MM.1S (cell line): ENCODE measurements around the gene POPDC2.
"Not testable (repeated sequence)": the region's sequence is repeated elsewhere in the genome, so short reads cannot be mapped to it uniquely, and the experiment has no call there.

Source experiments
- DNase-seq: peaks from one replicate; pipeline ENCODE4 v3.0.0-alpha.2; 2015
- H2AFZ ChIP-seq: fragments of 300-600 bp; sonication (generic); 2 replicates; pipeline ENCODE4 v1.6.0; 2016; ENCODE audit warnings: antibody characterized with exemption, low read length
- H3F3A ChIP-seq: fragments of 300-600 bp; sonication (generic); 2 replicates; pipeline ENCODE4 v1.6.1; 2016; ENCODE audit warnings: mild to moderate bottlenecking, antibody characterized with exemption, low read length, moderate library complexity, mixed read lengths; ENCODE audit not compliant: insufficient read depth
- H3K27ac ChIP-seq: fragments of 300-600 bp; sonication (generic); 2 replicates; pipeline ENCODE4 v1.5.1; 2016; ENCODE audit warnings: mild to moderate bottlenecking, low read length
- H3K27me3 ChIP-seq: fragments of 300-600 bp; sonication (generic); replicated peaks from 2 replicates; pipeline ENCODE4 v1.6.0; 2016; ENCODE audit warnings: low read length; ENCODE audit not compliant: insufficient read depth
- H3K36me3 ChIP-seq: fragments of 300-600 bp; sonication (generic); replicated peaks from 2 replicates; pipeline ENCODE4 v1.6.1; 2016; ENCODE audit warnings: mild to moderate bottlenecking, low read length, mixed read lengths; ENCODE audit not compliant: insufficient read depth
- H3K4me1 ChIP-seq: fragments of 300-600 bp; sonication (generic); 2 replicates; pipeline ENCODE4 v1.6.1; 2016; ENCODE audit warnings: low read length, mixed read lengths
- H3K4me2 ChIP-seq: fragments of 300-600 bp; sonication (generic); 2 replicates; pipeline ENCODE4 v1.6.0; 2016; ENCODE audit warnings: low read depth, low read length
- H3K4me3 ChIP-seq: fragments of 300-600 bp; sonication (generic); 2 replicates; pipeline ENCODE4 v1.5.1; 2016; ENCODE audit warnings: low read length, mixed read lengths
- H3K79me2 ChIP-seq: fragments of 300-600 bp; sonication (generic); 2 replicates; pipeline ENCODE4 v1.6.1; 2016; ENCODE audit warnings: mixed run types, low read length, mixed read lengths
- H3K9ac ChIP-seq: fragments of 300-600 bp; sonication (generic); 2 replicates; pipeline ENCODE4 v1.6.1; 2016; ENCODE audit warnings: low read length, mixed read lengths
- H3K9me2 ChIP-seq: fragments of 300-600 bp; sonication (generic); replicated peaks from 2 replicates; pipeline ENCODE4 v1.6.1; 2016; ENCODE audit warnings: mild to moderate bottlenecking, low read length, mixed read lengths; ENCODE audit not compliant: insufficient read depth
- H3K9me3 ChIP-seq: fragments of 300-600 bp; sonication (generic); replicated peaks from 2 replicates; pipeline ENCODE4 v1.6.1; 2016; ENCODE audit warnings: mild to moderate bottlenecking, low read length, mixed read lengths; ENCODE audit not compliant: insufficient read depth
- H4K20me1 ChIP-seq: fragments of 300-600 bp; sonication (generic); 2 replicates; pipeline ENCODE4 v1.6.1; 2016; ENCODE audit warnings: mild to moderate bottlenecking, low read length, moderate library complexity, mixed read lengths; ENCODE audit not compliant: insufficient read depth
- EZH2 ChIP-seq: fragments of 300-600 bp; sonication (generic); optimal IDR thresholded peaks from 2 replicates; pipeline ENCODE3; 2017; ENCODE audit warnings: low read depth, mild to moderate bottlenecking, antibody characterized with exemption, low read length, mixed read lengths
- EZH2phosphoT487 ChIP-seq: fragments of 300-600 bp; sonication (generic); IDR thresholded peaks from 2 replicates; pipeline ENCODE4 v1.6.1; 2018; ENCODE audit warnings: antibody characterized with exemption, low read length
- TF ChIP-seq, protein P1 (sequence below): fragments of 300-600 bp; sonication (generic); IDR thresholded peaks from 2 replicates; pipeline ENCODE4 v1.5.1; 2016; ENCODE audit warnings: antibody characterized with exemption, low read length, mixed read lengths

POPDC2 gene

DNA sequence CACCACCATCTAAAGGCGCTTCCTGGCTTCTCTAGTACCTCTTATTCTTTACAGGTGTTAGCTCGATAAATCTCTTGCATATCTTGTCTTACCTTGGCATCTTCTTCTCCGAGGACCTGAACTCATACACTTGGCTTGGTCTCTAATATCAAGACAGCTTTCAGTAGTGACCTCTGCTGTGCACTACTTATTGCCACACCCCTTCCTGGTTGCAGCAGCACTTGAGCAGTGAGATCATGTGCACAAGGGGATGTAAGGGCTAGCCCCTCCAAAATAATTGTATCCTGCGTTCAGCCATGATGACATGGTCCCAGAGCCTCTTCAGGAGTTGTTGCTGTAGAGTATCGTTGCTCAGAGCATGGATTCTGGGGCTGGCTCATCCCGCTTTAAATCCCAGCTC lies 64.0 kb downstream of the POPDC2 start:
- Histone ChIP-seq H3K4me1 (peaks cover 9% of the 10 kb centered on the region; the same call in 1 of the 2 replicates), H4K20me1 (no peaks in the 10 kb centered on the region), H3K9me2 (no peaks in the 10 kb centered on the region), H3K4me2 (no peak overlapping the region), H3K27ac (no peak overlapping the region), H3K9ac (no peak overlapping the region), H3F3A (no peaks in the 10 kb centered on the region), H3K36me3 (no peaks in the 10 kb centered on the region), H3K9me3 (no peaks in the 10 kb centered on the region), H2AFZ (no peak overlapping the region), H3K4me3 (no peak overlapping the region), H3K27me3 (no peaks in the 10 kb centered on the region), H3K79me2 (no peaks in the 10 kb centered on the region)
- TF ChIP-seq EZH2, result no peak
- no peak for TF ChIP-seq EZH2phosphoT487
- TF ChIP-seq, protein P1, sequence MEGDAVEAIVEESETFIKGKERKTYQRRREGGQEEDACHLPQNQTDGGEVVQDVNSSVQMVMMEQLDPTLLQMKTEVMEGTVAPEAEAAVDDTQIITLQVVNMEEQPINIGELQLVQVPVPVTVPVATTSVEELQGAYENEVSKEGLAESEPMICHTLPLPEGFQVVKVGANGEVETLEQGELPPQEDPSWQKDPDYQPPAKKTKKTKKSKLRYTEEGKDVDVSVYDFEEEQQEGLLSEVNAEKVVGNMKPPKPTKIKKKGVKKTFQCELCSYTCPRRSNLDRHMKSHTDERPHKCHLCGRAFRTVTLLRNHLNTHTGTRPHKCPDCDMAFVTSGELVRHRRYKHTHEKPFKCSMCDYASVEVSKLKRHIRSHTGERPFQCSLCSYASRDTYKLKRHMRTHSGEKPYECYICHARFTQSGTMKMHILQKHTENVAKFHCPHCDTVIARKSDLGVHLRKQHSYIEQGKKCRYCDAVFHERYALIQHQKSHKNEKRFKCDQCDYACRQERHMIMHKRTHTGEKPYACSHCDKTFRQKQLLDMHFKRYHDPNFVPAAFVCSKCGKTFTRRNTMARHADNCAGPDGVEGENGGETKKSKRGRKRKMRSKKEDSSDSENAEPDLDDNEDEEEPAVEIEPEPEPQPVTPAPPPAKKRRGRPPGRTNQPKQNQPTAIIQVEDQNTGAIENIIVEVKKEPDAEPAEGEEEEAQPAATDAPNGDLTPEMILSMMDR, result no peak
- no peak for DNase-seq

DNA sequence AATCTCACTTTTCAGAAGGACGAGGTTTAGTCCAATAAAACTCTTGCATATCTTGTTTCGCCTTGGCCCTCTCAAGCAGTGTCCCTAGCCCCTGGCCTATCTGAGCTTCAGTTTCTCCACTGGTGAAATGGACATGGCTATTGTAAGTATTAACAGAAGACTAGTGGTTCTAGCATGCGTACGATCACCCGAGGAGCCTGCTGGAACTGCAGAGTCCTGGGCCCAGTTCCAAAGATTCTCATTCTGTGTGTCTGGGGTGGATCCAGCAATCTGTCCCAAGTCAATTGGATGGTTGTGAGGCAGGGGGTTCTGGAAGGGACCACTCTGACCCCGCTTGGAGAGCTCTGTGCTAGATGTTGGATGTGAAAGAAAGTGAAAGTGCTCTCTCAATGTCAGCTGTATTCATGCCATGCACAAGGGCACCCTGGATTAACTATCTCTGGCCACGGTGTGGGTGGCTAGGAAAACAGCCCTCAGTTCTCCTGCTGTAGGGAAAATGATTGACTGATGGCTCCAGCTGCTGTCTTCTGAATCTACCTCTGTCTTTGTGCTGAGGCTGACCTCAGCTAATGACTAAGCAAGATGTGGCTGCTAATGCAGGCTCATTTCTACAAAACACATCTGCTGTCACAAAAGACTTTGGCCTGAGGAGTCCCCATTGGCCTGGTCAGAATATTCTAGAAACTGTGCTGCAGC lies 64.6 kb downstream of the POPDC2 start:
- TF ChIP-seq EZH2phosphoT487 (no peak), EZH2 (no peak)
- TF ChIP-seq, protein P1, result no peak
- Histone ChIP-seq H3K4me2 (no peak overlapping the region), H3K9me3 (no peaks in the 10 kb centered on the region), H4K20me1 (no peaks in the 10 kb centered on the region), H3K4me3 (no peak overlapping the region), H2AFZ (no peak overlapping the region), H3K27ac (no peak overlapping the region), H3F3A (no peaks in the 10 kb centered on the region), H3K27me3 (no peaks in the 10 kb centered on the region), H3K36me3 (no peaks in the 10 kb centered on the region), H3K4me1 (peaks cover 9% of the 10 kb centered on the region; the same call in 1 of the 2 replicates), H3K79me2 (no peaks in the 10 kb centered on the region), H3K9ac (no peak overlapping the region), H3K9me2 (no peaks in the 10 kb centered on the region)
- peak; percentile 16 for DNase-seq

DNA sequence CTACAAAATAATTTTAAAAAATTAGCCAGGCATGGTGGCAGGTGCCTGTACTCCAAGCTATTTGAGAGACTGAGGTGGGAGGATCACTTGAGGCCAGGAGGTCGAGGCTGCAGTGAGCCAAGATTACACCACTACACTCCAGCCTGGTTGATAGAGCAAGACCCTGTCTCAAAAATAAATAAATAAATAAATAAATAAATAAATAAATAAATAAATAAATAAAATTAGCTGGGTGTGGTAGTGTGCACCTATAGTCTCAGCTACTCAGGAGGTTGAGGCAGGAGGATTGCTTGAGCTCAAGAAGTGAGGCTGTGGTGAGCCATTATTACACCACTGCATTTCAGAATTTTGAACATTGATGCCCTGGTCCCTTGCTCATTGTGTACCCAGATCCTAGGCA lies 65.5 kb downstream of the POPDC2 start:
- H2AFZ ChIP-seq, H3K4me2 ChIP-seq, H3K9me2 ChIP-seq, H3K27ac ChIP-seq, H3K27me3 ChIP-seq, H3F3A ChIP-seq, H4K20me1 ChIP-seq, H3K79me2 ChIP-seq, H3K9me3 ChIP-seq, H3K9ac ChIP-seq, H3K4me1 ChIP-seq, H3K4me3 ChIP-seq, DNase-seq, H3K36me3 ChIP-seq: not testable (repeated sequence)

DNA sequence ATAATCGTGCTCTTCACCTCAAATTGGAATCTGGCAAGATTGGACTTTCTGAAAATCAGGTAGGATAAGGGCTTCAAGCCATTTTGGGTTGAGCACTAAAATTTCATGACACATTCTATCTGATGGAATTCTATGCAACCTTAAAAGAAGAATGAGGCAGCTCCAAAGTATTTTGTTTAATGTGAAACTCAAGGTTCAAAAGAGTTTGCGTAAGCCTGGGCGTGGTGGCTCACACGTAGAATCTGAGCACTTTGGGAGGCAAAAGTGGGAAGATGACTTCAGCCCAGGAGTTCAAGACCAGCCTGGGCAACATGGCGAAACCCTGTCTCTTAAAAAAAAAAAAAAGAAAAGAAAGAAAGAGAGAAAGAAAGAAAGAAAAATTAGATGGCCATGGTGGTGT lies 66.3 kb downstream of the POPDC2 start:
- Histone ChIP-seq H3F3A (no peaks in the 10 kb centered on the region), H3K9ac (no peak overlapping the region), H3K4me2 (no peak overlapping the region), H4K20me1 (no peaks in the 10 kb centered on the region), H3K27ac (no peak overlapping the region), H3K4me1 (peaks cover 12% of the 10 kb centered on the region), H2AFZ (no peak overlapping the region), H3K27me3 (no peaks in the 10 kb centered on the region), H3K36me3 (no peaks in the 10 kb centered on the region), H3K9me3 (no peaks in the 10 kb centered on the region), H3K79me2 (no peaks in the 10 kb centered on the region), H3K4me3 (no peak overlapping the region), H3K9me2 (no peaks in the 10 kb centered on the region)
- TF ChIP-seq, protein P1, result no peak
- TF ChIP-seq EZH2 (no peak), EZH2phosphoT487 (no peak)
- no peak for DNase-seq
